ENCODE results near the gene COL13A1. TPM values are rescaled to one million over a fixed set of nuclear protein-coding genes. Genes with fewer than 3 reads are reported as not detected.

The COL13A1 gene
- total and polyA plus RNA-seq, 2 of the 8 experiments (the other 6 are each of a cell fraction or from before 2014, with no cell fraction given), result 2.6 to 5.2 TPM

GRCh38 chr10:69789164-69789576 is 12.5 kb upstream of the COL13A1 start (continued):
- TF ChIP-seq SAP30 (IDR thresholded peaks at IDR 0.05; ENCODE audit: insufficient read depth, insufficient replicate concordance, low read length) (no peak), BACH1 (IDR thresholded peaks at IDR 0.05; ENCODE audit: low read length) (no peak), CTBP2 (IDR thresholded peaks at IDR 0.05; ENCODE audit: borderline replicate concordance, insufficient read depth, insufficient read length, low read length) (no peak), ATF2 (IDR thresholded peaks at IDR 0.05; ENCODE audit: low read length) (no peak), CHD7 (IDR thresholded peaks at IDR 0.05; ENCODE audit: insufficient replicate concordance, low read length) (no peak)
- TF ChIP-seq, protein P1, sequence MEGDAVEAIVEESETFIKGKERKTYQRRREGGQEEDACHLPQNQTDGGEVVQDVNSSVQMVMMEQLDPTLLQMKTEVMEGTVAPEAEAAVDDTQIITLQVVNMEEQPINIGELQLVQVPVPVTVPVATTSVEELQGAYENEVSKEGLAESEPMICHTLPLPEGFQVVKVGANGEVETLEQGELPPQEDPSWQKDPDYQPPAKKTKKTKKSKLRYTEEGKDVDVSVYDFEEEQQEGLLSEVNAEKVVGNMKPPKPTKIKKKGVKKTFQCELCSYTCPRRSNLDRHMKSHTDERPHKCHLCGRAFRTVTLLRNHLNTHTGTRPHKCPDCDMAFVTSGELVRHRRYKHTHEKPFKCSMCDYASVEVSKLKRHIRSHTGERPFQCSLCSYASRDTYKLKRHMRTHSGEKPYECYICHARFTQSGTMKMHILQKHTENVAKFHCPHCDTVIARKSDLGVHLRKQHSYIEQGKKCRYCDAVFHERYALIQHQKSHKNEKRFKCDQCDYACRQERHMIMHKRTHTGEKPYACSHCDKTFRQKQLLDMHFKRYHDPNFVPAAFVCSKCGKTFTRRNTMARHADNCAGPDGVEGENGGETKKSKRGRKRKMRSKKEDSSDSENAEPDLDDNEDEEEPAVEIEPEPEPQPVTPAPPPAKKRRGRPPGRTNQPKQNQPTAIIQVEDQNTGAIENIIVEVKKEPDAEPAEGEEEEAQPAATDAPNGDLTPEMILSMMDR (IDR thresholded peaks at IDR 0.05; ENCODE audit: control extremely low read depth in 1 of 3, insufficient read depth in 1 of 3, low read depth in 1 of 3, low read length in 3 of 3), result peak; percentile 68 to 88 (median 71)

All from H1 (cell line).